Breast epithelium (tissue), 4 donors: Measurements from ENCODE around the gene CXCL8. TPM values are rescaled to one million over a fixed set of nuclear protein-coding genes. Genes with fewer than 3 reads are reported as not detected.

Experiments used
- DNase-seq, 2 donors: peaks; one replicate each; pipeline ENCODE4 v3.0.0-alpha.2; 2019; ENCODE audit warnings: low spot score in 2 of 2
- H3K27ac ChIP-seq, 2 donors: fragments of 200-600 bp; sonication (generic) in 1 of 2; one replicate each; pipeline ENCODE4 v1.5.1; 2016 to 2019; ENCODE audit warnings: mild to moderate bottlenecking in 1 of 2
- H3K27me3 ChIP-seq, 2 donors: fragments of 200-600 bp; sonication (generic) in 1 of 2; one replicate each; pipeline versions ENCODE4 v1.5.1 to v1.6.0; 2017 to 2019; ENCODE audit warnings: control low read depth in 1 of 2, mild to moderate bottlenecking in 1 of 2
- H3K36me3 ChIP-seq: fragments of 200-600 bp; one replicate; pipeline ENCODE4 v1.5.1; 2019
- H3K4me1 ChIP-seq, 2 donors: fragments of 200-600 bp; sonication (generic); one replicate each; pipeline ENCODE4 v1.5.1; 2016 to 2019; ENCODE audit warnings: control low read depth in 1 of 2
- H3K4me3 ChIP-seq, 3 donors: fragments of 200-600 bp; sonication (generic); 1 replicate in 2 of 3; 2 replicates in 1 of 3; pipeline ENCODE4 v1.5.1; 2016 to 2019; ENCODE audit warnings: mild to moderate bottlenecking in 3 of 3, moderate library complexity in 2 of 3
- H3K9me3 ChIP-seq, 2 donors: fragments of 200-600 bp; sonication (generic) in 1 of 2; one replicate each; pipeline ENCODE4 v1.5.1; 2016 to 2019; ENCODE audit warnings: control low read depth in 1 of 2
- POLR2A ChIP-seq: fragments of 450-650 bp; IDR thresholded peaks from one replicate; pipeline ENCODE4 v1.6.1; 2016; ENCODE audit warnings: antibody characterized with exemption, mild to moderate bottlenecking, moderate library complexity
- POLR2AphosphoS5 ChIP-seq, 3 donors: sonication (generic); formaldehyde crosslinking; IDR thresholded peaks; one replicate each; pipeline ENCODE4 v1.6.1; 2017; ENCODE audit warnings: antibody characterized with exemption in 3 of 3
- intact Hi-C: fragments of 100-400 bp; cut with DNase I; formaldehyde crosslinking; loops from one replicate; pipeline ENCODE4 v1.15.1; 2023; ENCODE audit warnings: low total_unique reads
- total RNA-seq, 3 donors: library from RNA; depleted of rRNA; stranded (reverse); fragments of >200 nt; gene quantifications; one replicate each; pipeline ENCODE4 v1.1.0, GENCODE V29; 2016
- TF ChIP-seq, protein P1 (sequence below), 3 donors: fragments of 450-650 bp; IDR thresholded peaks; one replicate each; pipeline ENCODE4 v1.5.1; 2016 to 2017; ENCODE audit warnings: antibody characterized with exemption in 3 of 3, mild to moderate bottlenecking in 3 of 3, moderate library complexity in 3 of 3

Gene CXCL8
- total RNA-seq, 3 donors from 2014 or later, result 0.64 to 33.7 (median 2.6) TPM

GRCh38 chr4:73752424-73752823, 12.1 kb downstream of the CXCL8 start:
- H3K4me3 ChIP-seq, result no peak overlapping the region
- TF ChIP-seq, protein P1, sequence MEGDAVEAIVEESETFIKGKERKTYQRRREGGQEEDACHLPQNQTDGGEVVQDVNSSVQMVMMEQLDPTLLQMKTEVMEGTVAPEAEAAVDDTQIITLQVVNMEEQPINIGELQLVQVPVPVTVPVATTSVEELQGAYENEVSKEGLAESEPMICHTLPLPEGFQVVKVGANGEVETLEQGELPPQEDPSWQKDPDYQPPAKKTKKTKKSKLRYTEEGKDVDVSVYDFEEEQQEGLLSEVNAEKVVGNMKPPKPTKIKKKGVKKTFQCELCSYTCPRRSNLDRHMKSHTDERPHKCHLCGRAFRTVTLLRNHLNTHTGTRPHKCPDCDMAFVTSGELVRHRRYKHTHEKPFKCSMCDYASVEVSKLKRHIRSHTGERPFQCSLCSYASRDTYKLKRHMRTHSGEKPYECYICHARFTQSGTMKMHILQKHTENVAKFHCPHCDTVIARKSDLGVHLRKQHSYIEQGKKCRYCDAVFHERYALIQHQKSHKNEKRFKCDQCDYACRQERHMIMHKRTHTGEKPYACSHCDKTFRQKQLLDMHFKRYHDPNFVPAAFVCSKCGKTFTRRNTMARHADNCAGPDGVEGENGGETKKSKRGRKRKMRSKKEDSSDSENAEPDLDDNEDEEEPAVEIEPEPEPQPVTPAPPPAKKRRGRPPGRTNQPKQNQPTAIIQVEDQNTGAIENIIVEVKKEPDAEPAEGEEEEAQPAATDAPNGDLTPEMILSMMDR (IDR thresholded peaks at IDR 0.05), result no peak
- TF ChIP-seq POLR2AphosphoS5 (IDR thresholded peaks at IDR 0.05) (no peak), POLR2A (no peak)

DNA sequence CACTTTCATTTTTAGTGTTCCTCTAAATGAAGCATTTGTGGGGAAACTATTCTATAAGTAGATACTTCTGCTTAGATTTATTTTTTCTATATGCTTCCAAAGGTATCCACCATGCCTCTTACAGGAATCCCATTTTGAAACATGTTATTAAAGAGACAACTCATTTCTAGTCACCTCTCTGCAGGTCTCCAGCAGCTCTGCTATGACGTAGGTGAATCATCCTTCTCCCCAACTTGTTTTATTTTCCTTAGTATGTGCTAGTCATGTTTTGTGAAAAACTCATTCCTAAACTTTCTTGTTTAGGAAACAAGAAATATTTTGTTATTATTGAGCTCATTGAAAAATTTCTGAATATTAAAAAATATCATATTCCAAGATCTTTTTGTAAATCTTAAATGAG, 12.8 kb downstream of the CXCL8 start:
- Histone ChIP-seq H3K36me3 (no peaks in the 10 kb centered on the region), H3K9me3 (no peaks in the 10 kb centered on the region), H3K4me3 (no peak overlapping the region), H3K27ac (no peak overlapping the region), H3K4me1 (no peaks in the 10 kb centered on the region), H3K27me3 (no peaks in the 10 kb centered on the region)
- TF ChIP-seq POLR2AphosphoS5 (IDR thresholded peaks at IDR 0.05) (no peak), POLR2A (no peak)
- TF ChIP-seq, protein P1 (IDR thresholded peaks at IDR 0.05), result no peak
- intact Hi-C loops, result no loop called here
- DNase-seq, result no peak

More at GRCh38 chr4:73752424-73752823, 12.1 kb downstream of the CXCL8 start:
- Histone ChIP-seq H3K4me1 (no peaks in the 10 kb centered on the region), H3K36me3 (no peaks in the 10 kb centered on the region), H3K27ac (no peak overlapping the region), H3K9me3 (no peaks in the 10 kb centered on the region), H3K27me3 (no peaks in the 10 kb centered on the region)
- intact Hi-C loops, result no loop called here
- no peak for DNase-seq

GRCh38 chr4:73754934-73755333, 14.6 kb downstream of the CXCL8 start:
- H3K9me3 ChIP-seq, result no peaks in the 10 kb centered on the region
- no peak overlapping the region for H3K4me3 ChIP-seq
- no peaks in the 10 kb centered on the region for H3K27me3 ChIP-seq
- intact Hi-C loops, result no loop called here
- no peaks in the 10 kb centered on the region for H3K4me1 ChIP-seq
- no peak overlapping the region for H3K27ac ChIP-seq
- no peak for DNase-seq
- TF ChIP-seq POLR2A, result no peak
- TF ChIP-seq, protein P1 (IDR thresholded peaks at IDR 0.05), result no peak
- TF ChIP-seq POLR2AphosphoS5 (IDR thresholded peaks at IDR 0.05), result no peak
- H3K36me3 ChIP-seq, result no peaks in the 10 kb centered on the region

DNA sequence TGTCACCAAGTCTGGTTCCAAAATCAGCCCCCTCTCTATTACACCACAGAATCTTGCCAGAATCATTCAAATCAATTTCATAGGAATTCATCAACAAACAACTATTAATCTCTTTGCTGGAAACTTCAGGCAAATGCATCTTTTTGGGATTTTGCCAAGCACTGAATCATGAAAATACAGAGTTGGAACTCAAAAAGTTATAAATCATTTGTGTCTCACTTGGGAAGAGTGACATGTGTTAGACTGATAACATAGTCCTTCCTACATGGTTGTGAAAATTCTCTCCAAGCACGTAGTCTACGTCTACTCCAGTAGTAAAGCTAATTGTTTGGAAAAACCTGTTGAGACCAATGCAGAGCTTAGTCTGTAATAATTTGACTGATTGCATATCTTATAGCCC, 19.0 kb downstream of the CXCL8 start:
- no peaks in the 10 kb centered on the region for H3K4me1 ChIP-seq

GRCh38 chr4:73761856-73762255, 21.5 kb downstream of the CXCL8 start:
- no peak overlapping the region for H3K27ac ChIP-seq
- no peaks in the 10 kb centered on the region for H3K27me3 ChIP-seq
- no peak for TF ChIP-seq POLR2A
- TF ChIP-seq, protein P1 (IDR thresholded peaks at IDR 0.05), result no peak
- H3K36me3 ChIP-seq, result no peaks in the 10 kb centered on the region
- H3K4me3 ChIP-seq, result no peak overlapping the region
- no peak for DNase-seq
- H3K4me1 ChIP-seq, result no peaks in the 10 kb centered on the region
- H3K9me3 ChIP-seq, result no peaks in the 10 kb centered on the region
- intact Hi-C loops, result no loop called here

More for the DNA sequence above, 19.0 kb downstream of the CXCL8 start:
- Histone ChIP-seq H3K36me3 (no peaks in the 10 kb centered on the region), H3K9me3 (no peaks in the 10 kb centered on the region), H3K27ac (no peak overlapping the region), H3K27me3 (no peaks in the 10 kb centered on the region), H3K4me3 (no peak overlapping the region)
- intact Hi-C loops, result no loop called here
- no peak for DNase-seq
- TF ChIP-seq POLR2A (no peak), POLR2AphosphoS5 (IDR thresholded peaks at IDR 0.05) (no peak)
- TF ChIP-seq, protein P1 (IDR thresholded peaks at IDR 0.05), result no peak
